ENCODE results near the gene MYO15B. TPM values are rescaled to one million over a fixed set of nuclear protein-coding genes. Genes with fewer than 3 reads are reported as not detected.
A peak's percentile ranks its signal among the peaks of the same experiment; 100 is the strongest.

MYO15B gene
- total RNA-seq, 1 donor from 2014 or later, result 5.4 TPM

DNA sequence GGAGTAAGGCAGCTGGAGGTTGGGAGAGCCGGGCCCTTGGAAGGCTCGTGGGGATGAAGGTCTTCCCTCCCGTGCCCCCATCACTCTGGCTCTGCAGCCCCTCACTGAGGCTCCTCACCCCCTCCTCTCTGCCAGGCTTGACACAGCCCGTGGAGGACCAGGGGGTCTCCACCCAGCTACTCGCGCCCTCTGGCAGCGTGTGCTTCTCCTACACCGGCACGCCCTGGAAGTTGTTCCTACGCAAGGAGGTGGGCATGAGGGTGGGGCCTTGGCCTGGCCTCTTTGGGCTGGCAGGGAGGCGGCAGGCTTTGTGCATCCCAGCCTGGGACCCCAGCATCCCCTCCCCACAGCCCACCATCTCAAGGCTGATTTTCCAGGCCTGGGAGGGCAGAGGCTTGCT, 30.1 kb downstream of the MYO15B start:
- no peak for TF ChIP-seq CTCF (conservative IDR thresholded peaks at IDR 0.05; ENCODE audit: low read depth, low read length)
- no peak for DNase-seq (ENCODE audit: low read depth)
- no peak overlapping the region for H3K4me3 ChIP-seq (ENCODE audit: low read depth, low read length)

DNA sequence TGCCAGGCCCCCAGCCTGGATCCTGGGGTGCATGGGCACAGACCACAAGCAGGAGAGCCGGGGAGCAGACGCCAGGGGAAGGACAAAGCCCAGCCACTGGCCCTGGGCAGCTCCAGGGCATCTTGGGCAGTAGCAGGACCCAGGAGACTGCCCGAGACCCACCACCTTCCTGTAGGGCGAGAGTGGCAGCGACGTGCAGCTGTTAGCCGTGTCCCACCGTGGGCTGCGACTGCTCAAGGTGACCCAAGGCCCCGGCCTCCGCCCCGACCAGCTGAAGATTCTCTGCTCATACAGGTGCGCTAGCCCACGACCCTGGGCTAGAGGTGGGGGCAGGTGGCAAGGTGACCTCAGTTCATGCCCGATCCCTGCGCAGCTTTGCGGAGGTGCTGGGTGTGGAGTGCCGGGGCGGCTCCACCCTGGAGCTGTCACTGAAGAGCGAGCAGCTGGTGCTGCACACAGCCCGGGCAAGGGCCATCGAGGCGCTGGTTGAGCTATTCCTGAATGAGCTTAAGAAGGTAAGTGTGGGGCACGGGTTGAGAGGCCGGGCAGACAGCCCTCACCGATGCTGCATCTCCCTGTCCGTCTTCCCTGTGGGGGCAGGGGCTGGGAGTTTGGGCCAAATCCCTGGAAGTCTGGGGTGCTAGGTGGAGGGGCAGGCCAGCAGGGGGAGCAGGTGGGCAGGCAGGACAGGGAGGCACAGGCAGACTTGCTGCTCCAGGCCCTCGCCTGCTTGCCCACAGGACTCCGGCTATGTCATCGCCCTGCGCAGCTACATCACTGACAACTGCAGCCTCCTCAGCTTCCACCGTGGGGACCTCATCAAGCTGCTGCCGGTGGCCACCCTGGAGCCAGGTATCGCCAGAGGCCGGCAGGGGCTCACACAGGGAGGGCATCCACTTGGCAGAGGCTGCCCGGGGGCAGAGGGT, 32.2 kb downstream of the MYO15B start:
- no peak for DNase-seq (ENCODE audit: low read depth)
- H3K4me3 ChIP-seq (ENCODE audit: low read depth, low read length), result no peak overlapping the region
- TF ChIP-seq CTCF (conservative IDR thresholded peaks at IDR 0.05; ENCODE audit: low read depth, low read length), result peak; percentile 60

- H3K4me3 ChIP-seq (ENCODE audit: low read depth, low read length), result no peak overlapping the region
- no peak for DNase-seq (ENCODE audit: low read depth)
- no peak for TF ChIP-seq CTCF (conservative IDR thresholded peaks at IDR 0.05; ENCODE audit: low read depth, low read length)
These were observed 33.9 kb downstream of the MYO15B start for GRCh38 chr17:75621489-75621888.

DNA sequence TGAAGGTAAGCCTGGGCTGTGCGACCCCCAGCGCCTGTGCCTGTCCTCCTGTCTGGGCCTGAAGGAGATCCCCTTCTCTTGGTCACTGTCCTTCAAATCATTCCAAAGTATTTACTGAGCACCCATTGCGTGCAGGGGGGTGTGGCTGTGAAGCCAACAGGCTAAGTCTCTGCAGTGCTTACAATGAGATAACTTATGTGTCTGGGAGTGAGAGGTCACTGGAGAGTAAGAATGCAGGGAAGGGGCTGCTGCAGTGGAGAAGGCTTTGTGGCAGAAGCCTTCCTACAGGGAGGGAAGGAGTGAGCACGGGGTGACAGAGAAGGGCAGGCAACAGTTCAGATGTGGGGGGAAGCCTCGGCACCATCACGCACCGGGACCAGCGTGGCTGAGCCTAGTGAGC, 34.5 kb downstream of the MYO15B start:
- no peak for TF ChIP-seq CTCF (conservative IDR thresholded peaks at IDR 0.05; ENCODE audit: low read depth, low read length)
- no peak overlapping the region for H3K4me3 ChIP-seq (ENCODE audit: low read depth, low read length)
- no peak for DNase-seq (ENCODE audit: low read depth)

- no peak for TF ChIP-seq CTCF (conservative IDR thresholded peaks at IDR 0.05; ENCODE audit: low read depth, low read length)
- no peak overlapping the region for H3K4me3 ChIP-seq (ENCODE audit: low read depth, low read length)
- DNase-seq (ENCODE audit: low read depth), result no peak
These were observed 35.2 kb downstream of the MYO15B start for GRCh38 chr17:75622771-75623273.

GRCh38 chr17:75623386-75623785, 35.8 kb downstream of the MYO15B start:
- no peak overlapping the region for H3K4me3 ChIP-seq (ENCODE audit: low read depth, low read length)
- no peak for DNase-seq (ENCODE audit: low read depth)
- no peak for TF ChIP-seq CTCF (conservative IDR thresholded peaks at IDR 0.05; ENCODE audit: low read depth, low read length)

Data from epithelial cell of proximal tubule (primary cell).